Prostate gland (tissue), 2 donors: Measurements from ENCODE around the gene PGM3.

Experiments
- CTCF ChIP-seq, 4 experiments: fragments of 200-600 bp in 2 of 4; fragments of 450-650 bp in 2 of 4; sonication (generic) in 2 of 4; IDR thresholded peaks; 1 replicate in 3 of 4; 2 replicates in 1 of 4; pipeline ENCODE4 v1.5.1; 2016 to 2019; ENCODE audit warnings: antibody characterized with exemption in 4 of 4, mild to moderate bottlenecking in 2 of 4, moderate library complexity in 2 of 4
- POLR2A ChIP-seq: fragments of 450-650 bp; IDR thresholded peaks from one replicate; pipeline ENCODE4 v1.6.1; 2016; ENCODE audit warnings: antibody characterized with exemption, mild to moderate bottlenecking

DNA sequence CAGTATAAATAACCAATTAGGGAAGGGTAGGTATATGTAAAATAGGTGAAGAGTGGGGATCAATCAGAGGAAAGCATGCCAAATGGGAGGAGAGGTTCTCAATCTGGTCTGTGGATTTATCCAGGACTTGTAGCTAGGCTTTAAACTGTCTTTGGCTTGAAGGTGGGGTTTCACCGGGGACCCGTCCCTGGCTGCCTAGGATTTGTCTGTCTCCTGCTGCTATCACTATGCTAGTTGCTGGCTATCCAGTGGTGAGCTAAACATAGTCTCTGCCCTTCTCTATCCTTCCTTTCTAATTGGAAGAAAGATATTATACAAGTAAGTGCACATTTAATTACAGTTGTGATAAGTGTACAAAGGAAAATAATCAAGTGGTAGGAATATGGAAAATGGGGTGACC lies 66.8 kb downstream of the PGM3 start:
- no peak for TF ChIP-seq CTCF (IDR thresholded peaks at IDR 0.05)
- TF ChIP-seq POLR2A, result no peak
